ENCODE results near the gene RNU1-1.
"Not testable (repeated sequence)": the region's sequence is repeated elsewhere in the genome, so short reads cannot be mapped to it uniquely, and the experiment has no call there.

Gene RNU1-1

GRCh38 chr1:16535487-16535886 lies 21.4 kb upstream of the RNU1-1 start:
- CTCF ChIA-PET: not testable (repeated sequence)
- H3K4me3 ChIP-seq (ENCODE audit: control insufficient read depth in 1 of 7, extremely low read depth in 1 of 7, insufficient read depth in 4 of 7, low read depth in 2 of 7, low read length in 6 of 7): peak overlapping the region in 3 of 7 experiments; percentile 19 to 42 (median 31)

GRCh38 chr1:16534829-16535456 lies 20.9 kb upstream of the RNU1-1 start:
- peak; percentile 51 to 87 (median 68) for DNase-seq
- CTCF ChIA-PET; H3K4me1 ChIP-seq (ENCODE audit: control extremely low read depth in 1 of 4, control insufficient read depth in 4 of 4, insufficient read depth in 4 of 4, low read length in 3 of 4); H3K9me3 ChIP-seq (ENCODE audit: control extremely low read depth in 1 of 5, control insufficient read depth in 4 of 5, insufficient read depth in 2 of 5, low read depth in 1 of 5, low read length in 4 of 5); POLR2A ChIA-PET; H3K27me3 ChIP-seq (replicated peaks in 2 of 5; ENCODE audit: control insufficient read depth in 4 of 5, insufficient read depth in 5 of 5, low read length in 4 of 5); H3K36me3 ChIP-seq (ENCODE audit: control insufficient read depth in 4 of 4, insufficient read depth in 4 of 4, low read length in 3 of 4); H3K27ac ChIP-seq (ENCODE audit: insufficient read depth in 1 of 2, low read depth in 1 of 2, low read length in 2 of 2, poor library complexity in 1 of 2, severe bottlenecking in 2 of 2): not testable (repeated sequence)
- 3% methylated on average over 20 of the region's 43 CpGs for WGBS (ENCODE audit: insufficient coverage)
- peak overlapping the region in 4 of 7 experiments; percentile 19 to 45 (median 34) for H3K4me3 ChIP-seq (ENCODE audit: control insufficient read depth in 1 of 7, extremely low read depth in 1 of 7, insufficient read depth in 4 of 7, low read depth in 2 of 7, low read length in 6 of 7)

More at GRCh38 chr1:16535487-16535886, 21.4 kb upstream of the RNU1-1 start:
- H3K36me3 ChIP-seq (ENCODE audit: control insufficient read depth in 4 of 4, insufficient read depth in 4 of 4, low read length in 3 of 4); DNase-seq; H3K27me3 ChIP-seq (replicated peaks in 2 of 5; ENCODE audit: control insufficient read depth in 4 of 5, insufficient read depth in 5 of 5, low read length in 4 of 5); H3K27ac ChIP-seq (ENCODE audit: insufficient read depth in 1 of 2, low read depth in 1 of 2, low read length in 2 of 2, poor library complexity in 1 of 2, severe bottlenecking in 2 of 2); POLR2A ChIA-PET; H3K4me1 ChIP-seq (ENCODE audit: control extremely low read depth in 1 of 4, control insufficient read depth in 4 of 4, insufficient read depth in 4 of 4, low read length in 3 of 4); H3K9me3 ChIP-seq (ENCODE audit: control extremely low read depth in 1 of 5, control insufficient read depth in 4 of 5, insufficient read depth in 2 of 5, low read depth in 1 of 5, low read length in 4 of 5): not testable (repeated sequence)
- 50% methylated on average over 9 of the region's 34 CpGs for WGBS (ENCODE audit: insufficient coverage)

GRCh38 chr1:16534239-16534828 lies 20.2 kb upstream of the RNU1-1 start:
- H3K36me3 ChIP-seq (ENCODE audit: control insufficient read depth in 4 of 4, insufficient read depth in 4 of 4, low read length in 3 of 4); H3K9me3 ChIP-seq (ENCODE audit: control extremely low read depth in 1 of 5, control insufficient read depth in 4 of 5, insufficient read depth in 2 of 5, low read depth in 1 of 5, low read length in 4 of 5); CTCF ChIA-PET; H3K4me1 ChIP-seq (ENCODE audit: control extremely low read depth in 1 of 4, control insufficient read depth in 4 of 4, insufficient read depth in 4 of 4, low read length in 3 of 4); H3K27ac ChIP-seq (ENCODE audit: insufficient read depth in 1 of 2, low read depth in 1 of 2, low read length in 2 of 2, poor library complexity in 1 of 2, severe bottlenecking in 2 of 2); H3K27me3 ChIP-seq (replicated peaks in 2 of 5; ENCODE audit: control insufficient read depth in 4 of 5, insufficient read depth in 5 of 5, low read length in 4 of 5); POLR2A ChIA-PET: not testable (repeated sequence)
- peak in 1 of 3 donors; percentile 41 for DNase-seq
- no CpG with 5 or more reads among the region's 44 CpGs for whole genome bisulfite sequencing (ENCODE audit: insufficient coverage)
- peak overlapping the region in 1 of 7 experiments; percentile 19 for H3K4me3 ChIP-seq (ENCODE audit: control insufficient read depth in 1 of 7, extremely low read depth in 1 of 7, insufficient read depth in 4 of 7, low read depth in 2 of 7, low read length in 6 of 7)

GRCh38 chr1:16532235-16532991 lies 18.3 kb upstream of the RNU1-1 start:
- WGBS (ENCODE audit: insufficient coverage): 90% methylated on average over 4 of the region's 32 CpGs
- H3K4me3 ChIP-seq (ENCODE audit: control insufficient read depth in 1 of 7, extremely low read depth in 1 of 7, insufficient read depth in 4 of 7, low read depth in 2 of 7, low read length in 6 of 7); H3K4me1 ChIP-seq (ENCODE audit: control extremely low read depth in 1 of 4, control insufficient read depth in 4 of 4, insufficient read depth in 4 of 4, low read length in 3 of 4); POLR2A ChIA-PET; H3K27me3 ChIP-seq (replicated peaks in 2 of 5; ENCODE audit: control insufficient read depth in 4 of 5, insufficient read depth in 5 of 5, low read length in 4 of 5); H3K36me3 ChIP-seq (ENCODE audit: control insufficient read depth in 4 of 4, insufficient read depth in 4 of 4, low read length in 3 of 4); H3K27ac ChIP-seq (ENCODE audit: insufficient read depth in 1 of 2, low read depth in 1 of 2, low read length in 2 of 2, poor library complexity in 1 of 2, severe bottlenecking in 2 of 2); H3K9me3 ChIP-seq (ENCODE audit: control extremely low read depth in 1 of 5, control insufficient read depth in 4 of 5, insufficient read depth in 2 of 5, low read depth in 1 of 5, low read length in 4 of 5); CTCF ChIA-PET; DNase-seq: not testable (repeated sequence)

GRCh38 chr1:16528338-16528737 lies 14.3 kb upstream of the RNU1-1 start:
- H3K27ac ChIP-seq (ENCODE audit: insufficient read depth in 1 of 2, low read depth in 1 of 2, low read length in 2 of 2, poor library complexity in 1 of 2, severe bottlenecking in 2 of 2); CTCF ChIA-PET: not testable (repeated sequence)

GRCh38 chr1:16525769-16526168 lies 11.7 kb upstream of the RNU1-1 start:
- H3K27me3 ChIP-seq (replicated peaks in 2 of 5; ENCODE audit: control insufficient read depth in 4 of 5, insufficient read depth in 5 of 5, low read length in 4 of 5): peaks cover 0 to 16% (median 3%) of the 10 kb centered on the region in 5 experiments
- DNase-seq; H3K36me3 ChIP-seq (ENCODE audit: control insufficient read depth in 4 of 4, insufficient read depth in 4 of 4, low read length in 3 of 4); H3K4me1 ChIP-seq (ENCODE audit: control extremely low read depth in 1 of 4, control insufficient read depth in 4 of 4, insufficient read depth in 4 of 4, low read length in 3 of 4); H3K4me3 ChIP-seq (ENCODE audit: control insufficient read depth in 1 of 7, extremely low read depth in 1 of 7, insufficient read depth in 4 of 7, low read depth in 2 of 7, low read length in 6 of 7); CTCF ChIA-PET; POLR2A ChIA-PET; H3K27ac ChIP-seq (ENCODE audit: insufficient read depth in 1 of 2, low read depth in 1 of 2, low read length in 2 of 2, poor library complexity in 1 of 2, severe bottlenecking in 2 of 2); H3K9me3 ChIP-seq (ENCODE audit: control extremely low read depth in 1 of 5, control insufficient read depth in 4 of 5, insufficient read depth in 2 of 5, low read depth in 1 of 5, low read length in 4 of 5): not testable (repeated sequence)

More at GRCh38 chr1:16528338-16528737, 14.3 kb upstream of the RNU1-1 start:
- H3K9me3 ChIP-seq (ENCODE audit: control extremely low read depth in 1 of 5, control insufficient read depth in 4 of 5, insufficient read depth in 2 of 5, low read depth in 1 of 5, low read length in 4 of 5); DNase-seq; H3K4me3 ChIP-seq (ENCODE audit: control insufficient read depth in 1 of 7, extremely low read depth in 1 of 7, insufficient read depth in 4 of 7, low read depth in 2 of 7, low read length in 6 of 7); H3K4me1 ChIP-seq (ENCODE audit: control extremely low read depth in 1 of 4, control insufficient read depth in 4 of 4, insufficient read depth in 4 of 4, low read length in 3 of 4); H3K36me3 ChIP-seq (ENCODE audit: control insufficient read depth in 4 of 4, insufficient read depth in 4 of 4, low read length in 3 of 4); H3K27me3 ChIP-seq (replicated peaks in 2 of 5; ENCODE audit: control insufficient read depth in 4 of 5, insufficient read depth in 5 of 5, low read length in 4 of 5); POLR2A ChIA-PET: not testable (repeated sequence)
- WGBS (ENCODE audit: insufficient coverage): 93% methylated on average over 2 of the region's 3 CpGs

GRCh38 chr1:16521679-16522078 lies 7.6 kb upstream of the RNU1-1 start:
- DNase-seq; H3K4me1 ChIP-seq (ENCODE audit: control extremely low read depth in 1 of 4, control insufficient read depth in 4 of 4, insufficient read depth in 4 of 4, low read length in 3 of 4); H3K4me3 ChIP-seq (ENCODE audit: control insufficient read depth in 1 of 7, extremely low read depth in 1 of 7, insufficient read depth in 4 of 7, low read depth in 2 of 7, low read length in 6 of 7); H3K27ac ChIP-seq (ENCODE audit: insufficient read depth in 1 of 2, low read depth in 1 of 2, low read length in 2 of 2, poor library complexity in 1 of 2, severe bottlenecking in 2 of 2); CTCF ChIA-PET; H3K9me3 ChIP-seq (ENCODE audit: control extremely low read depth in 1 of 5, control insufficient read depth in 4 of 5, insufficient read depth in 2 of 5, low read depth in 1 of 5, low read length in 4 of 5); H3K36me3 ChIP-seq (ENCODE audit: control insufficient read depth in 4 of 4, insufficient read depth in 4 of 4, low read length in 3 of 4); POLR2A ChIA-PET: not testable (repeated sequence)
- 86% methylated on average over 2 of the region's 5 CpGs for WGBS (ENCODE audit: insufficient coverage)
- H3K27me3 ChIP-seq (replicated peaks in 2 of 5; ENCODE audit: control insufficient read depth in 4 of 5, insufficient read depth in 5 of 5, low read length in 4 of 5): peaks cover 2 to 31% (median 10%) of the 10 kb centered on the region in 5 experiments

Data from common myeloid progenitor, CD34-positive (primary cell).